Measurements from ENCODE around the gene DCHS2. TPM values are rescaled to one million over a fixed set of nuclear protein-coding genes. Genes with fewer than 3 reads are reported as not detected.
A peak's percentile ranks its signal among the peaks of the same experiment; 100 is the strongest.

The DCHS2 gene
- total RNA-seq (2013; cell fraction: nucleolus; rRNA removed): 0.10 and 0.46 TPM in 2 replicates
- total RNA-seq (2014; rRNA removed) (0.05 and 0.06 TPM in 2 replicates), total RNA-seq (2014; rRNA removed; fragmentation: Illumina TruSeq; extraction: Trizol) (0.05 and 0.31 TPM in 2 replicates), total RNA-seq (2021) (0.03 TPM in 1 of 2 replicates, not detected in the other), polyA plus RNA-seq (2011; rRNA removed) (0.04 and 0.08 TPM in 2 replicates), polyA plus RNA-seq (2014; fragmentation: Illumina TruSeq; extraction: Trizol) (0.01 and 0.02 TPM in 2 replicates), polyA plus RNA-seq (2014; fragmentation: Nextera tagmentation; extraction: Ambion mirVana) (not detected), polyA plus RNA-seq (2014; rRNA removed) (0.01 TPM in 1 of 2 replicates, not detected in the other), polyA plus RNA-seq (2016; fragmentation: Nextera tagmentation; extraction: Ambion mirVana) (under 1 TPM; 0.01 to 0.14 TPM), polyA minus RNA-seq (2011; rRNA and poly(A)+ RNA removed) (0.15 TPM in 2 replicates), Bru-seq, nascent RNA (percentile 13 among the genes with signal in this experiment), BruChase-seq, experiment 1, labeled RNA remaining after a 6-hour chase (percentile 13 among the genes with signal in this experiment), BruChase-seq, experiment 2, labeled RNA remaining after a 2-hour chase (percentile 12 among the genes with signal in this experiment)
- 0.03 TPM for polyA plus RNA-seq (2011; ENCODE audit: low read depth)
- polyA plus RNA-seq (2011; cell fraction: cytosol; rRNA removed): 0.03 and 0.05 TPM in 2 replicates
- polyA plus RNA-seq (2011; cell fraction: nucleus; rRNA removed): 0.10 and 0.12 TPM in 2 replicates
- polyA plus RNA-seq (2012): 0.14 and 0.16 TPM in 2 replicates
- not detected in 2 replicates for polyA minus RNA-seq (2011; cell fraction: cytosol; rRNA and poly(A)+ RNA removed)
- polyA minus RNA-seq (2011; cell fraction: nucleus; rRNA and poly(A)+ RNA removed): 0.24 and 0.57 TPM in 2 replicates
- long read RNA-seq, experiment 1: 0 reads
- long read RNA-seq, experiment 2: 0 reads

- intact Hi-C loops (cut with micrococcal nuclease; ENCODE audit: unreplicated experiment): no loop called here
- ATAC-seq: peak; percentile 79
- H3K9me3 ChIP-seq (replicated peaks; ENCODE audit: control insufficient read depth, insufficient read depth, low read length): no peaks in the 10 kb centered on the region; the same call in 2 of the 3 replicates
- ChIA-PET SMC1A (ENCODE audit: uncharacterized antibody, unreplicated experiment) (no interaction called here), POLR2A (no interaction called here), CTCF (interaction anchor here (0.6 kb wide), 1 partner anchor 58 kb away, joined by 3 read pairs; the partner anchor contains the start of gene PLRG1), RAD21 (ENCODE audit: unreplicated experiment) (no interaction called here)
- H3K4me1 ChIP-seq (ENCODE audit: control insufficient read depth, insufficient read depth, low read length): no peaks in the 10 kb centered on the region
- peaks cover 6 to 7% of the 10 kb centered on the region in 2 experiments for H3K27me3 ChIP-seq (replicated peaks in 1 of 2; ENCODE audit: control insufficient read depth in 2 of 2, insufficient read depth in 2 of 2, low read length in 1 of 2)
- H4K20me1 ChIP-seq (ENCODE audit: control insufficient read depth, insufficient read depth): no peaks in the 10 kb centered on the region
- no peak within 1 kb of the TSS for H3K27ac ChIP-seq (ENCODE audit: control insufficient read depth, insufficient read depth)
- H3K36me3 ChIP-seq (ENCODE audit: control insufficient read depth in 2 of 2, insufficient read depth in 2 of 2, low read length in 1 of 2): no peaks in the 10 kb centered on the region
- H2AFZ ChIP-seq (ENCODE audit: control insufficient read depth, low read depth, low read length): no peak within 1 kb of the TSS; the same call in 1 of the 2 replicates
- no peak for DNase-seq (ENCODE audit: low read depth, low spot score)
- H3K79me2 ChIP-seq (ENCODE audit: control insufficient read depth, insufficient read depth, low read length): no peaks in the 10 kb centered on the region
- no peak for FAIRE-seq
- 20% methylated on average over 25 of the region's 53 CpGs for WGBS (ENCODE audit: insufficient coverage, insufficient replicate concordance, low lambda C conversion rate, missing lambda C conversion rate)
- BruUV-seq (replicated peaks): no TSS peak
- in situ Hi-C loops (cut with MboI): no loop called here
- H3K4me2 ChIP-seq (ENCODE audit: control insufficient read depth, insufficient read depth): peak within 1 kb of the TSS; percentile 71; the same call in 1 of the 2 replicates
- TF ChIP-seq IRF4 (IDR thresholded peaks at IDR 0.05; ENCODE audit: low read depth, low read length) (no peak), GATAD2B (conservative IDR thresholded peaks at IDR 0.05; ENCODE audit: low read depth) (no peak), RELA (IDR thresholded peaks at IDR 0.05; ENCODE audit: borderline replicate concordance, partially characterized antibody) (no peak), IKZF2 (IDR thresholded peaks at IDR 0.05) (no peak), CREM (IDR thresholded peaks at IDR 0.05; ENCODE audit: low read depth) (no peak), CHD2 (IDR thresholded peaks at IDR 0.05; ENCODE audit: borderline replicate concordance, low read depth, low read length) (no peak), HSF1 (IDR thresholded peaks at IDR 0.05; ENCODE audit: low read depth, low read length) (no peak), BHLHE40 (IDR thresholded peaks at IDR 0.05; ENCODE audit: borderline replicate concordance in 1 of 2, low read depth in 2 of 2, low read length in 1 of 2) (peak in 1 of 2 experiments; percentile 43; a peak in 1 of 4 replicates)
- peak within 1 kb of the TSS; percentile 46; the same call in 1 of the 2 replicates for H3K4me3 ChIP-seq
- no peak within 1 kb of the TSS for H3K9ac ChIP-seq (ENCODE audit: control insufficient read depth, insufficient read depth, low read length)
Observed at GRCh38 chr4:154491341-154492271, at the start of gene DCHS2. DCHS2 (minus strand) TSS chr4:154491799; CDS start chr4:154491355, 444 bp downstream.

Data from GM12878 (cell line).